ENCODE measurements around the gene JAKMIP1.

- TF ChIP-seq CTCF (IDR thresholded peaks at IDR 0.05; ENCODE audit: poor library complexity, severe bottlenecking): no peak
- no peak for TF ChIP-seq EZH2 (IDR thresholded peaks at IDR 0.05; ENCODE audit: borderline replicate concordance, insufficient read depth, low read length, poor library complexity, severe bottlenecking)
- no peak for TF ChIP-seq EP300 (conservative IDR thresholded peaks at IDR 0.05; ENCODE audit: poor library complexity, severe bottlenecking)
- TF ChIP-seq REST (IDR thresholded peaks at IDR 0.05; ENCODE audit: borderline replicate concordance): no peak
- TF ChIP-seq SMC3 (conservative IDR thresholded peaks at IDR 0.05; ENCODE audit: poor library complexity): no peak
- TF ChIP-seq TAF1 (IDR thresholded peaks at IDR 0.05; ENCODE audit: low read depth): no peak
Observed at GRCh38 chr4:6090931-6091330, 109.4 kb downstream of the JAKMIP1 start.

All from neural cell (in vitro differentiated cells).